PFSK-1 (cell line): ENCODE results near the gene TLL1. TPM values are rescaled to one million over a fixed set of nuclear protein-coding genes. Genes with fewer than 3 reads are reported as not detected.

Experiments
- FOXP2 ChIP-seq: optimal IDR thresholded peaks from 2 replicates; pipeline ENCODE3; 2011; ENCODE audit warnings: borderline replicate concordance, control low read depth, inconsistent platforms; ENCODE audit not compliant: insufficient read depth; ENCODE audit errors: extremely low read length, extremely low read depth
- POLR2AphosphoS5 ChIP-seq: IDR thresholded peaks from 2 replicates; pipeline ENCODE4 v1.6.1; 2012; ENCODE audit warnings: low read depth, mild to moderate bottlenecking, control low read depth, low read length, moderate library complexity
- REST ChIP-seq, 2 experiments: IDR thresholded peaks; 2 replicates each; pipeline versions ENCODE4 v1.6.1 to v1.8.0; 2011 to 2012; ENCODE audit warnings: low read depth in 2 of 2, low read length in 2 of 2, control low read depth in 1 of 2, inconsistent platforms in 1 of 2, mild to moderate bottlenecking in 1 of 2, moderate library complexity in 1 of 2; ENCODE audit not compliant: insufficient read depth in 1 of 2
- SIN3A ChIP-seq: IDR thresholded peaks from 2 replicates; pipeline ENCODE4 v1.6.1; 2012; ENCODE audit warnings: mild to moderate bottlenecking, low read length, moderate library complexity, borderline replicate concordance; ENCODE audit not compliant: insufficient read depth
- TAF1 ChIP-seq: IDR thresholded peaks from 2 replicates; pipeline ENCODE4 v1.6.1; 2012; ENCODE audit warnings: low read length, control low read depth, borderline replicate concordance; ENCODE audit not compliant: insufficient read depth
- polyA plus RNA-seq: library from polyadenylated mRNA; unstranded; fragments of >200 nt; gene quantifications from one replicate; pipeline ENCODE4 v1.2.1, GENCODE V29; 2012; ENCODE audit warnings: low read depth, missing spikeins; ENCODE audit not compliant: insufficient read length

TLL1 gene
- not detected for polyA plus RNA-seq

GRCh38 chr4:165872461-165873297 is at the start of gene TLL1:
Gene TLL1, plus strand, starts transcription at chr4:165873237. Its CDS starts 668 bp downstream, at chr4:165873905.
- TF ChIP-seq FOXP2 (no peak), SIN3A (no peak), POLR2AphosphoS5 (no peak), REST (IDR thresholded peaks at IDR 0.05; ENCODE audit: insufficient read depth in 1 of 2, low read depth in 2 of 2, low read length in 2 of 2) (no peak), TAF1 (no peak)

- TF ChIP-seq FOXP2 = no peak
- TF ChIP-seq SIN3A = no peak
- TF ChIP-seq POLR2AphosphoS5 = no peak
- no peak for TF ChIP-seq TAF1
- TF ChIP-seq REST (IDR thresholded peaks at IDR 0.05; ENCODE audit: insufficient read depth in 1 of 2, low read depth in 2 of 2, low read length in 2 of 2) = no peak
These were observed 46.9 kb upstream of the TLL1 start for GRCh38 chr4:165826166-165826565.

GRCh38 chr4:165827018-165827417 is 46.0 kb upstream of the TLL1 start:
- TF ChIP-seq FOXP2 (no peak), REST (IDR thresholded peaks at IDR 0.05; ENCODE audit: insufficient read depth in 1 of 2, low read depth in 2 of 2, low read length in 2 of 2) (no peak), TAF1 (no peak), POLR2AphosphoS5 (no peak), SIN3A (no peak)

- TF ChIP-seq TAF1 = no peak
- TF ChIP-seq SIN3A = no peak
- TF ChIP-seq POLR2AphosphoS5 = no peak
- no peak for TF ChIP-seq REST (IDR thresholded peaks at IDR 0.05; ENCODE audit: insufficient read depth in 1 of 2, low read depth in 2 of 2, low read length in 2 of 2)
- TF ChIP-seq FOXP2 = no peak
These were observed 44.1 kb upstream of the TLL1 start for GRCh38 chr4:165828928-165829327.
